RWPE2 (cell line): ENCODE measurements around the gene CCL23.

Source experiments
- ATAC-seq: fragments of 200-7000 bp; cut with Tn5 transposase; 3 replicates; pipeline ENCODE4 v1.9.1; 2021; ENCODE audit warnings: low read depth
- DNase-seq: peaks from one replicate; pipeline ENCODE4 v3.0.0-alpha.2; 2020; ENCODE audit warnings: low spot score
- H3K27ac ChIP-seq: fragments of 450-650 bp; 2 replicates; pipeline ENCODE4 v1.5.1; 2017; ENCODE audit warnings: mild to moderate bottlenecking; ENCODE audit not compliant: poor library complexity, severe bottlenecking
- H3K27me3 ChIP-seq: fragments of 250-450 bp; sonication (Bioruptor Pico); 2 replicates; pipeline ENCODE4 v1.5.1; 2021; ENCODE audit warnings: mild to moderate bottlenecking, moderate library complexity; ENCODE audit not compliant: insufficient read depth, poor library complexity, severe bottlenecking
- H3K36me3 ChIP-seq: fragments of 250-450 bp; sonication (Bioruptor Pico); 2 replicates; pipeline ENCODE4 v1.5.1; 2020; ENCODE audit warnings: low read depth, mild to moderate bottlenecking, moderate library complexity
- H3K4me1 ChIP-seq: fragments of 250-450 bp; sonication (Bioruptor Pico); 2 replicates; pipeline ENCODE4 v1.5.1; 2021; ENCODE audit warnings: mild to moderate bottlenecking, moderate library complexity; ENCODE audit not compliant: insufficient read depth, poor library complexity, severe bottlenecking
- H3K4me3 ChIP-seq: fragments of 250-450 bp; sonication (Bioruptor Pico); 2 replicates; pipeline ENCODE4 v1.5.1; 2021; ENCODE audit warnings: mild to moderate bottlenecking, moderate library complexity; ENCODE audit not compliant: severe bottlenecking
- H3K9me3 ChIP-seq: fragments of 250-450 bp; sonication (Bioruptor Pico); 2 replicates; pipeline ENCODE4 v1.5.1; 2021; ENCODE audit warnings: mild to moderate bottlenecking, moderate library complexity; ENCODE audit not compliant: severe bottlenecking
- TF ChIP-seq, protein P1 (sequence below): fragments of 450-650 bp; IDR thresholded peaks from one replicate; pipeline ENCODE4 v1.5.1; 2017; ENCODE audit warnings: mild to moderate bottlenecking, moderate library complexity; ENCODE audit not compliant: poor library complexity, severe bottlenecking

Gene CCL23

GRCh38 chr17:36059406-36059805, 41.6 kb upstream of the CCL23 start:
- no peak for ATAC-seq
- Histone ChIP-seq H3K4me1 (no peaks in the 10 kb centered on the region), H3K36me3 (no peaks in the 10 kb centered on the region), H3K9me3 (no peaks in the 10 kb centered on the region), H3K4me3 (no peak overlapping the region), H3K27ac (no peak overlapping the region), H3K27me3 (peaks cover 15% of the 10 kb centered on the region)
- DNase-seq, result no peak
- TF ChIP-seq, protein P1, sequence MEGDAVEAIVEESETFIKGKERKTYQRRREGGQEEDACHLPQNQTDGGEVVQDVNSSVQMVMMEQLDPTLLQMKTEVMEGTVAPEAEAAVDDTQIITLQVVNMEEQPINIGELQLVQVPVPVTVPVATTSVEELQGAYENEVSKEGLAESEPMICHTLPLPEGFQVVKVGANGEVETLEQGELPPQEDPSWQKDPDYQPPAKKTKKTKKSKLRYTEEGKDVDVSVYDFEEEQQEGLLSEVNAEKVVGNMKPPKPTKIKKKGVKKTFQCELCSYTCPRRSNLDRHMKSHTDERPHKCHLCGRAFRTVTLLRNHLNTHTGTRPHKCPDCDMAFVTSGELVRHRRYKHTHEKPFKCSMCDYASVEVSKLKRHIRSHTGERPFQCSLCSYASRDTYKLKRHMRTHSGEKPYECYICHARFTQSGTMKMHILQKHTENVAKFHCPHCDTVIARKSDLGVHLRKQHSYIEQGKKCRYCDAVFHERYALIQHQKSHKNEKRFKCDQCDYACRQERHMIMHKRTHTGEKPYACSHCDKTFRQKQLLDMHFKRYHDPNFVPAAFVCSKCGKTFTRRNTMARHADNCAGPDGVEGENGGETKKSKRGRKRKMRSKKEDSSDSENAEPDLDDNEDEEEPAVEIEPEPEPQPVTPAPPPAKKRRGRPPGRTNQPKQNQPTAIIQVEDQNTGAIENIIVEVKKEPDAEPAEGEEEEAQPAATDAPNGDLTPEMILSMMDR, result no peak

- DNase-seq, result no peak
- Histone ChIP-seq H3K4me1 (no peaks in the 10 kb centered on the region), H3K9me3 (no peaks in the 10 kb centered on the region), H3K4me3 (no peak overlapping the region), H3K36me3 (no peaks in the 10 kb centered on the region), H3K27ac (no peak overlapping the region), H3K27me3 (peaks cover 26% of the 10 kb centered on the region)
- TF ChIP-seq, protein P1, result no peak
- no peak for ATAC-seq
Measured at GRCh38 chr17:36057911-36058310, 40.1 kb upstream of the CCL23 start.

DNA sequence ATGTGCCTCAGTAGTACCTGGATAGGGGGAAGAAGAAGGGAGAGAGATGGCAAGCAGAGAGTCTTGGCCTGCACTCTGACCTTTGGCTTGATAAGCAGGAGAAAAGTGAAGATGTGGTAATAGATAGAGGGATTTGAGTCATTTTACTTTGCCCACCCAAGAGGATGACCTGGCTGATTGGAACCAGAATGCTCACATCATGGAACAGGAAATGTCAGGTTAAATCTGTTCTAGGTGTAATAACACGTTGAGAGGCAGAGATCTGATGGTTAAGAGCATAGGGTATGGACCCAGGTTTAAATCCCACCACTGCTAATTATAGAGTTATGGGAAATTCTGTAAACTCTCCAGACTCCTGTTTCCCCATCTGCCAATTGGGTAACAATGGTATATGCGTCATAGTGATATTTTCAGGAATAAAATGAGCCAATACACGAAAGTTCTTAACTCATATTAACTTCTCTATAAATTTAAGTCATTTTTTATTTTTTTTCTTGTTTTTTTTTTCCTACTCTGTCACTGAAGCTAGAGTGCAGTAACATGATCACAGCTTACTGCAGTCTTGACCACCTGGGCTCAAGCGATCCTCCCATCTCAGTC, 38.2 kb upstream of the CCL23 start:
- Histone ChIP-seq H3K4me1 (no peaks in the 10 kb centered on the region), H3K36me3 (no peaks in the 10 kb centered on the region), H3K4me3 (no peak overlapping the region), H3K27me3 (peaks cover 20% of the 10 kb centered on the region), H3K27ac (no peak overlapping the region), H3K9me3 (no peaks in the 10 kb centered on the region)
- TF ChIP-seq, protein P1, result no peak
- no peak for DNase-seq
- no peak for ATAC-seq

- ATAC-seq (no peak), DNase-seq (no peak)
- Histone ChIP-seq H3K4me1 (no peaks in the 10 kb centered on the region), H3K36me3 (no peaks in the 10 kb centered on the region), H3K27me3 (peaks cover 14% of the 10 kb centered on the region), H3K27ac (no peak overlapping the region), H3K4me3 (no peak overlapping the region), H3K9me3 (peaks cover 2% of the 10 kb centered on the region)
- TF ChIP-seq, protein P1, result no peak
Measured at GRCh38 chr17:36055171-36055570, 37.4 kb upstream of the CCL23 start.

- Histone ChIP-seq H3K27ac (no peak overlapping the region), H3K9me3 (peaks cover 7% of the 10 kb centered on the region), H3K4me3 (no peak overlapping the region), H3K36me3 (no peaks in the 10 kb centered on the region), H3K4me1 (no peaks in the 10 kb centered on the region), H3K27me3 (peaks cover 14% of the 10 kb centered on the region)
- DNase-seq, result no peak
- TF ChIP-seq, protein P1, result no peak
- no peak for ATAC-seq
Measured at GRCh38 chr17:36049643-36050042, 31.9 kb upstream of the CCL23 start.
